Measurements from ENCODE around the gene ALPI. TPM values are rescaled to one million over a fixed set of nuclear protein-coding genes. Genes with fewer than 3 reads are reported as not detected.

ALPI gene
- total RNA-seq, 1 donor from 2014 or later = not detected

GRCh38 chr2:232489516-232490220 is 33.7 kb downstream of the ALPI start:
- no peak for DNase-seq (ENCODE audit: low spot score)
- Mint-ChIP-seq H3K27ac (no peak overlapping the region), H3K9me3 (no peaks in the 10 kb centered on the region), H3K27me3 (ENCODE audit: low read depth) (peaks cover 31% of the 10 kb centered on the region), H3K36me3 (ENCODE audit: low read depth) (no peaks in the 10 kb centered on the region), H3K4me1 (ENCODE audit: low read depth) (no peaks in the 10 kb centered on the region), H3K4me3 (ENCODE audit: low read depth) (no peak overlapping the region)
- intact Hi-C loops (cut with micrococcal nuclease) = loop anchor here (10.0 kb wide), 1 partner anchor 75 kb away; no protein-coding TSS in a partner anchor

GRCh38 chr2:232490221-232491138 is 34.5 kb downstream of the ALPI start:
- no peaks in the 10 kb centered on the region for H3K4me1 Mint-ChIP-seq (ENCODE audit: low read depth)
- no peaks in the 10 kb centered on the region for H3K9me3 Mint-ChIP-seq
- peaks cover 23% of the 10 kb centered on the region for H3K27me3 Mint-ChIP-seq (ENCODE audit: low read depth)
- no peak overlapping the region for H3K4me3 Mint-ChIP-seq (ENCODE audit: low read depth)
- DNase-seq (ENCODE audit: low spot score) = no peak
- intact Hi-C loops (cut with micrococcal nuclease) = no loop called here
- H3K27ac Mint-ChIP-seq = no peak overlapping the region
- H3K36me3 Mint-ChIP-seq (ENCODE audit: low read depth) = no peaks in the 10 kb centered on the region

- Mint-ChIP-seq H3K27me3 (ENCODE audit: low read depth) (peaks cover 21% of the 10 kb centered on the region), H3K4me3 (ENCODE audit: low read depth) (no peak overlapping the region), H3K4me1 (ENCODE audit: low read depth) (no peaks in the 10 kb centered on the region), H3K9me3 (no peaks in the 10 kb centered on the region), H3K36me3 (ENCODE audit: low read depth) (no peaks in the 10 kb centered on the region), H3K27ac (no peak overlapping the region)
- intact Hi-C loops (cut with micrococcal nuclease) = no loop called here
- DNase-seq (ENCODE audit: low spot score) = no peak
Measured at GRCh38 chr2:232491139-232491780, 35.3 kb downstream of the ALPI start.

- Mint-ChIP-seq H3K27ac (no peak overlapping the region), H3K4me3 (ENCODE audit: low read depth) (no peak overlapping the region), H3K36me3 (ENCODE audit: low read depth) (no peaks in the 10 kb centered on the region), H3K4me1 (ENCODE audit: low read depth) (no peaks in the 10 kb centered on the region), H3K27me3 (ENCODE audit: low read depth) (peaks cover 21% of the 10 kb centered on the region), H3K9me3 (no peaks in the 10 kb centered on the region)
- intact Hi-C loops (cut with micrococcal nuclease) = no loop called here
- no peak for DNase-seq (ENCODE audit: low spot score)
Measured at GRCh38 chr2:232492236-232492848, 36.4 kb downstream of the ALPI start.

- H3K27me3 Mint-ChIP-seq (ENCODE audit: low read depth) = peaks cover 19% of the 10 kb centered on the region
- no peak overlapping the region for H3K4me3 Mint-ChIP-seq (ENCODE audit: low read depth)
- DNase-seq (ENCODE audit: low spot score) = no peak
- intact Hi-C loops (cut with micrococcal nuclease) = no loop called here
- H3K4me1 Mint-ChIP-seq (ENCODE audit: low read depth) = no peaks in the 10 kb centered on the region
- H3K36me3 Mint-ChIP-seq (ENCODE audit: low read depth) = no peaks in the 10 kb centered on the region
- H3K27ac Mint-ChIP-seq = no peak overlapping the region
- no peaks in the 10 kb centered on the region for H3K9me3 Mint-ChIP-seq
Measured at GRCh38 chr2:232492963-232493700, 37.2 kb downstream of the ALPI start.

GRCh38 chr2:232493701-232494474 is 37.9 kb downstream of the ALPI start:
- intact Hi-C loops (cut with micrococcal nuclease) = no loop called here
- no peak overlapping the region for H3K4me3 Mint-ChIP-seq (ENCODE audit: low read depth)
- H3K4me1 Mint-ChIP-seq (ENCODE audit: low read depth) = no peaks in the 10 kb centered on the region
- no peaks in the 10 kb centered on the region for H3K9me3 Mint-ChIP-seq
- no peaks in the 10 kb centered on the region for H3K36me3 Mint-ChIP-seq (ENCODE audit: low read depth)
- H3K27ac Mint-ChIP-seq = no peak overlapping the region
- H3K27me3 Mint-ChIP-seq (ENCODE audit: low read depth) = peaks cover 12% of the 10 kb centered on the region
- no peak for DNase-seq (ENCODE audit: low spot score)

- DNase-seq (ENCODE audit: low spot score) = no peak
- no peak overlapping the region for H3K27ac Mint-ChIP-seq
- intact Hi-C loops (cut with micrococcal nuclease) = no loop called here
- no peaks in the 10 kb centered on the region for H3K9me3 Mint-ChIP-seq
- no peaks in the 10 kb centered on the region for H3K4me1 Mint-ChIP-seq (ENCODE audit: low read depth)
- peaks cover 7% of the 10 kb centered on the region for H3K27me3 Mint-ChIP-seq (ENCODE audit: low read depth)
- H3K4me3 Mint-ChIP-seq (ENCODE audit: low read depth) = no peak overlapping the region
- no peaks in the 10 kb centered on the region for H3K36me3 Mint-ChIP-seq (ENCODE audit: low read depth)
Measured at GRCh38 chr2:232494542-232494941, 38.6 kb downstream of the ALPI start.

GRCh38 chr2:232495292-232495691 is 39.3 kb downstream of the ALPI start:
- H3K4me1 Mint-ChIP-seq (ENCODE audit: low read depth) = no peaks in the 10 kb centered on the region
- H3K36me3 Mint-ChIP-seq (ENCODE audit: low read depth) = no peaks in the 10 kb centered on the region
- H3K4me3 Mint-ChIP-seq (ENCODE audit: low read depth) = no peak overlapping the region
- H3K27me3 Mint-ChIP-seq (ENCODE audit: low read depth) = peaks cover 5% of the 10 kb centered on the region
- no peak overlapping the region for H3K27ac Mint-ChIP-seq
- DNase-seq (ENCODE audit: low spot score) = no peak
- no peaks in the 10 kb centered on the region for H3K9me3 Mint-ChIP-seq
- intact Hi-C loops (cut with micrococcal nuclease) = no loop called here

- no peak overlapping the region for H3K27ac Mint-ChIP-seq
- no peak for DNase-seq (ENCODE audit: low spot score)
- intact Hi-C loops (cut with micrococcal nuclease) = no loop called here
- H3K4me1 Mint-ChIP-seq (ENCODE audit: low read depth) = no peaks in the 10 kb centered on the region
- peaks cover 5% of the 10 kb centered on the region for H3K27me3 Mint-ChIP-seq (ENCODE audit: low read depth)
- no peaks in the 10 kb centered on the region for H3K36me3 Mint-ChIP-seq (ENCODE audit: low read depth)
- no peak overlapping the region for H3K4me3 Mint-ChIP-seq (ENCODE audit: low read depth)
- H3K9me3 Mint-ChIP-seq = no peaks in the 10 kb centered on the region
Measured at GRCh38 chr2:232496501-232497270, 40.7 kb downstream of the ALPI start.

- Mint-ChIP-seq H3K27ac (no peak overlapping the region), H3K36me3 (ENCODE audit: low read depth) (no peaks in the 10 kb centered on the region), H3K4me3 (ENCODE audit: low read depth) (no peak overlapping the region), H3K27me3 (ENCODE audit: low read depth) (peaks cover 5% of the 10 kb centered on the region), H3K9me3 (no peaks in the 10 kb centered on the region), H3K4me1 (ENCODE audit: low read depth) (peaks cover 1% of the 10 kb centered on the region)
- intact Hi-C loops (cut with micrococcal nuclease) = no loop called here
- no peak for DNase-seq (ENCODE audit: low spot score)
Measured at GRCh38 chr2:232497348-232497747, 41.4 kb downstream of the ALPI start.

- Mint-ChIP-seq H3K36me3 (ENCODE audit: low read depth) (no peaks in the 10 kb centered on the region), H3K27ac (no peak overlapping the region), H3K4me1 (ENCODE audit: low read depth) (peaks cover 4% of the 10 kb centered on the region), H3K9me3 (no peaks in the 10 kb centered on the region), H3K27me3 (ENCODE audit: low read depth) (peaks cover 8% of the 10 kb centered on the region), H3K4me3 (ENCODE audit: low read depth) (no peak overlapping the region)
- intact Hi-C loops (cut with micrococcal nuclease) = no loop called here
- DNase-seq (ENCODE audit: low spot score) = no peak
Measured at GRCh38 chr2:232498452-232498851, 42.5 kb downstream of the ALPI start.
